HCT116 (cell line): Measurements from ENCODE around the gene TMEFF2.

Experiments used
- POLR2A ChIP-seq: IDR thresholded peaks from 2 replicates; pipeline ENCODE4 v1.7.0; 2011; ENCODE audit warnings: borderline replicate concordance; ENCODE audit not compliant: insufficient read depth, insufficient read length; ENCODE audit errors: extremely low read depth
- TF ChIP-seq, protein P1 (sequence below), 3 experiments: fragments of 200-600 bp in 1 of 3; sonication (generic) in 1 of 3; IDR thresholded peaks in 2 of 3; conservative IDR thresholded peaks in 1 of 3; 2 replicates each; pipeline ENCODE4 v1.5.1; 2012 to 2017; ENCODE audit warnings: low read depth in 2 of 3, low read length in 2 of 3, antibody characterized with exemption in 1 of 3, borderline replicate concordance in 1 of 3, control low read depth in 1 of 3, mild to moderate bottlenecking in 1 of 3, mixed read lengths in 1 of 3, mixed run types in 1 of 3, moderate library complexity in 1 of 3; ENCODE audit not compliant: insufficient read depth in 1 of 3
- TF ChIP-seq, protein P2 (sequence below): IDR thresholded peaks from 2 replicates; pipeline ENCODE4 v1.6.1; 2012; ENCODE audit warnings: low read depth

DNA sequence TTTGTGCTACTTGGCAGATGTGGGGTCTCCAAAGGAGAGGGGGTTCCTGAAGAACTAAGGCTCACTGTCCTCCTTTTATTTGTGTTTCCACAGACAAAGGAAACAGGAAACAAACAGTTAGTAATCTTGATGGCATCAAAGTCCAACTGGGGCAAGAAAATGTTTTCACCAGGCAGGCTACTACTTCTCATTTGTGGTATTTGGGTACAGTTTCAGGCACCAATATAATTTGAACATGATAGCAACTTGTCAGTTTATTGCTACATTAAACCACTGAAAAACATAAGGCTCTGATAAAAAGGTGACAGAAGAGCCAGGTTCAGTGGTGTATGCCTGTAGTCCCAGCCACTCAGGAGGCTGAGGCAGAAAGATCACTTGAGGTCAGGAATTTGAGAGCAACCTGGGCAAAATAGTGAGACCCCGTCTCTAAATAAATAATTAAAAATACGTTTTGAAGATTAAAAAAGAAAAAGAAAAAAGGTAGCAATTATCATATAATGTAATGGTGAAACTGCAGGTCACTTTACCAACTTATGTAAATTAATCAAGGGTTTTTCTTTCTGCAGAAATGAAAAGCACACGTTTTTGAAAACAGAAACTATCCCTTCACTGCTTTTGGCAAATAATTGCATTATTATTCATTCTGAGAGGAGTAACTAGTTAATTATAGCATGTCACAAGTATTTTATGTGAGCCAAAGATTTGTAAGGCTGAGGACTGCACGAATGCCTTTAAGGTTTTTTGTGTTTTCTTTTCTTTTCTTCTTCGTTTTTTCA lies 190.4 kb downstream of the TMEFF2 start:
- TF ChIP-seq, protein P1, sequence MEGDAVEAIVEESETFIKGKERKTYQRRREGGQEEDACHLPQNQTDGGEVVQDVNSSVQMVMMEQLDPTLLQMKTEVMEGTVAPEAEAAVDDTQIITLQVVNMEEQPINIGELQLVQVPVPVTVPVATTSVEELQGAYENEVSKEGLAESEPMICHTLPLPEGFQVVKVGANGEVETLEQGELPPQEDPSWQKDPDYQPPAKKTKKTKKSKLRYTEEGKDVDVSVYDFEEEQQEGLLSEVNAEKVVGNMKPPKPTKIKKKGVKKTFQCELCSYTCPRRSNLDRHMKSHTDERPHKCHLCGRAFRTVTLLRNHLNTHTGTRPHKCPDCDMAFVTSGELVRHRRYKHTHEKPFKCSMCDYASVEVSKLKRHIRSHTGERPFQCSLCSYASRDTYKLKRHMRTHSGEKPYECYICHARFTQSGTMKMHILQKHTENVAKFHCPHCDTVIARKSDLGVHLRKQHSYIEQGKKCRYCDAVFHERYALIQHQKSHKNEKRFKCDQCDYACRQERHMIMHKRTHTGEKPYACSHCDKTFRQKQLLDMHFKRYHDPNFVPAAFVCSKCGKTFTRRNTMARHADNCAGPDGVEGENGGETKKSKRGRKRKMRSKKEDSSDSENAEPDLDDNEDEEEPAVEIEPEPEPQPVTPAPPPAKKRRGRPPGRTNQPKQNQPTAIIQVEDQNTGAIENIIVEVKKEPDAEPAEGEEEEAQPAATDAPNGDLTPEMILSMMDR (IDR thresholded peaks at IDR 0.05 in 2 of 3, conservative IDR thresholded peaks at IDR 0.05 in 1 of 3; ENCODE audit: borderline replicate concordance in 1 of 3, insufficient read depth in 1 of 3, low read depth in 2 of 3, low read length in 2 of 3): no peak
- no peak for TF ChIP-seq POLR2A
- TF ChIP-seq, protein P2, sequence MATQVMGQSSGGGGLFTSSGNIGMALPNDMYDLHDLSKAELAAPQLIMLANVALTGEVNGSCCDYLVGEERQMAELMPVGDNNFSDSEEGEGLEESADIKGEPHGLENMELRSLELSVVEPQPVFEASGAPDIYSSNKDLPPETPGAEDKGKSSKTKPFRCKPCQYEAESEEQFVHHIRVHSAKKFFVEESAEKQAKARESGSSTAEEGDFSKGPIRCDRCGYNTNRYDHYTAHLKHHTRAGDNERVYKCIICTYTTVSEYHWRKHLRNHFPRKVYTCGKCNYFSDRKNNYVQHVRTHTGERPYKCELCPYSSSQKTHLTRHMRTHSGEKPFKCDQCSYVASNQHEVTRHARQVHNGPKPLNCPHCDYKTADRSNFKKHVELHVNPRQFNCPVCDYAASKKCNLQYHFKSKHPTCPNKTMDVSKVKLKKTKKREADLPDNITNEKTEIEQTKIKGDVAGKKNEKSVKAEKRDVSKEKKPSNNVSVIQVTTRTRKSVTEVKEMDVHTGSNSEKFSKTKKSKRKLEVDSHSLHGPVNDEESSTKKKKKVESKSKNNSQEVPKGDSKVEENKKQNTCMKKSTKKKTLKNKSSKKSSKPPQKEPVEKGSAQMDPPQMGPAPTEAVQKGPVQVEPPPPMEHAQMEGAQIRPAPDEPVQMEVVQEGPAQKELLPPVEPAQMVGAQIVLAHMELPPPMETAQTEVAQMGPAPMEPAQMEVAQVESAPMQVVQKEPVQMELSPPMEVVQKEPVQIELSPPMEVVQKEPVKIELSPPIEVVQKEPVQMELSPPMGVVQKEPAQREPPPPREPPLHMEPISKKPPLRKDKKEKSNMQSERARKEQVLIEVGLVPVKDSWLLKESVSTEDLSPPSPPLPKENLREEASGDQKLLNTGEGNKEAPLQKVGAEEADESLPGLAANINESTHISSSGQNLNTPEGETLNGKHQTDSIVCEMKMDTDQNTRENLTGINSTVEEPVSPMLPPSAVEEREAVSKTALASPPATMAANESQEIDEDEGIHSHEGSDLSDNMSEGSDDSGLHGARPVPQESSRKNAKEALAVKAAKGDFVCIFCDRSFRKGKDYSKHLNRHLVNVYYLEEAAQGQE: no peak
